Neural cell (in vitro differentiated cells): ENCODE measurements around the gene MRPL58. TPM values are rescaled to one million over a fixed set of nuclear protein-coding genes. Genes with fewer than 3 reads are reported as not detected.

Experiments
- H2AFZ ChIP-seq: fragments of 200-600, 300-800 bp; sonication (generic), shearing (Covaris generic); 2 replicates; pipeline ENCODE4 v1.6.0; 2014; ENCODE audit warnings: low read depth, mild to moderate bottlenecking, antibody characterized with exemption, low read length, moderate library complexity
- H3F3A ChIP-seq: fragments of 200-600 bp; shearing (Covaris generic); 2 replicates; pipeline ENCODE4 v1.6.1; 2016; ENCODE audit warnings: mild to moderate bottlenecking, moderate library complexity, mixed read lengths, antibody characterized with exemption, low read length; ENCODE audit not compliant: insufficient read depth, poor library complexity, severe bottlenecking
- H3K27ac ChIP-seq: fragments of 200-600, 300-800 bp; sonication (generic), shearing (Covaris generic); 2 replicates; pipeline ENCODE4 v1.5.1; 2014; ENCODE audit warnings: mild to moderate bottlenecking, low read length, moderate library complexity
- H3K27me3 ChIP-seq: fragments of 300-800, 200-600 bp; sonication (generic), shearing (Covaris generic); 2 replicates; pipeline ENCODE4 v1.6.0; 2014; ENCODE audit warnings: mild to moderate bottlenecking, low read depth, low read length, moderate library complexity; ENCODE audit not compliant: insufficient read depth
- H3K36me3 ChIP-seq: fragments of 300-800, 200-600 bp; sonication (generic), shearing (Covaris generic); 2 replicates; pipeline ENCODE4 v1.5.1; 2014; ENCODE audit warnings: mild to moderate bottlenecking, antibody characterized with exemption, low read length, moderate library complexity; ENCODE audit not compliant: insufficient read depth
- H3K4me2 ChIP-seq: fragments of 300-800, 200-600 bp; sonication (generic), shearing (Covaris generic); 2 replicates; pipeline ENCODE4 v1.6.0; 2014; ENCODE audit warnings: mild to moderate bottlenecking, low read length
- H3K4me3 ChIP-seq: fragments of 300-800, 200-600 bp; sonication (generic), shearing (Covaris generic); 2 replicates; pipeline ENCODE4 v1.5.1; 2014; ENCODE audit warnings: mild to moderate bottlenecking, low read length, moderate library complexity
- H3K79me2 ChIP-seq: fragments of 200-600 bp; shearing (Covaris generic); replicated peaks from 2 replicates; pipeline ENCODE4 v1.6.0; 2014; ENCODE audit warnings: mild to moderate bottlenecking, low read length, moderate library complexity; ENCODE audit not compliant: insufficient read depth
- H3K9ac ChIP-seq: fragments of 300-800, 200-600 bp; sonication (generic), shearing (Covaris generic); 2 replicates; pipeline ENCODE4 v1.6.1; 2016; ENCODE audit warnings: mild to moderate bottlenecking, low read length, mixed read lengths
- H3K9me2 ChIP-seq: fragments of 200-600 bp; shearing (Covaris generic); 2 replicates; pipeline ENCODE4 v1.6.1; 2016; ENCODE audit warnings: mild to moderate bottlenecking, low read length, mixed read lengths; ENCODE audit not compliant: insufficient read depth
- H3K9me3 ChIP-seq: fragments of 200-600, 300-800 bp; sonication (generic), shearing (Covaris generic); 2 replicates; pipeline ENCODE4 v1.6.1; 2016; ENCODE audit warnings: mild to moderate bottlenecking, mixed run types, low read length, moderate library complexity, mixed read lengths
- H4K20me1 ChIP-seq: fragments of 200-600 bp; shearing (Covaris generic); 2 replicates; pipeline ENCODE4 v1.6.1; 2016; ENCODE audit warnings: mild to moderate bottlenecking, mixed run types; ENCODE audit not compliant: insufficient read depth
- EP300 ChIP-seq: fragments of 450-650 bp; conservative IDR thresholded peaks from 2 replicates; pipeline ENCODE4 v1.6.1; 2014; ENCODE audit warnings: antibody characterized with exemption, mild to moderate bottlenecking, moderate library complexity; ENCODE audit not compliant: poor library complexity, severe bottlenecking
- EZH2 ChIP-seq: fragments of 200-600, 300-800 bp; shearing (Covaris generic), sonication (generic); IDR thresholded peaks from 2 replicates; pipeline ENCODE4 v1.6.1; 2014; ENCODE audit warnings: antibody characterized with exemption, low read length, borderline replicate concordance, mild to moderate bottlenecking; ENCODE audit not compliant: insufficient read depth, poor library complexity, severe bottlenecking
- MXI1 ChIP-seq: fragments of 450-650 bp; conservative IDR thresholded peaks from 2 replicates; pipeline ENCODE4 v1.6.1; 2014; ENCODE audit warnings: antibody characterized with exemption, mild to moderate bottlenecking; ENCODE audit not compliant: poor library complexity, severe bottlenecking
- POLR2AphosphoS5 ChIP-seq: IDR thresholded peaks from 2 replicates; pipeline ENCODE4 v1.6.1; 2012
- RAD21 ChIP-seq: fragments of 450-650 bp; conservative IDR thresholded peaks from 2 replicates; pipeline ENCODE4 v1.6.1; 2014; ENCODE audit warnings: antibody characterized with exemption, mild to moderate bottlenecking, moderate library complexity
- SMC3 ChIP-seq: fragments of 450-650 bp; conservative IDR thresholded peaks from 2 replicates; pipeline ENCODE4 v1.6.1; 2014; ENCODE audit warnings: antibody characterized with exemption, mild to moderate bottlenecking, moderate library complexity; ENCODE audit not compliant: poor library complexity
- TAF1 ChIP-seq: IDR thresholded peaks from 2 replicates; pipeline ENCODE4 v1.6.1; 2012; ENCODE audit warnings: low read depth
- polyA plus RNA-seq: library from polyadenylated mRNA; depleted of rRNA; stranded (reverse); fragments of >200 nt; gene quantifications from 2 replicates; pipeline ENCODE4 v1.2.3, GENCODE V29; 2014
- TF ChIP-seq, protein P1 (sequence below): IDR thresholded peaks from 2 replicates; pipeline ENCODE4 v1.6.1; 2012; ENCODE audit warnings: borderline replicate concordance
- TF ChIP-seq, protein P2 (sequence below): fragments of 450-650 bp; IDR thresholded peaks from 2 replicates; pipeline ENCODE4 v1.5.1; 2014; ENCODE audit warnings: antibody characterized with exemption, mild to moderate bottlenecking, moderate library complexity; ENCODE audit not compliant: poor library complexity, severe bottlenecking

Gene MRPL58
- polyA plus RNA-seq, 1 donor from 2014 or later, result 47.4 TPM

DNA sequence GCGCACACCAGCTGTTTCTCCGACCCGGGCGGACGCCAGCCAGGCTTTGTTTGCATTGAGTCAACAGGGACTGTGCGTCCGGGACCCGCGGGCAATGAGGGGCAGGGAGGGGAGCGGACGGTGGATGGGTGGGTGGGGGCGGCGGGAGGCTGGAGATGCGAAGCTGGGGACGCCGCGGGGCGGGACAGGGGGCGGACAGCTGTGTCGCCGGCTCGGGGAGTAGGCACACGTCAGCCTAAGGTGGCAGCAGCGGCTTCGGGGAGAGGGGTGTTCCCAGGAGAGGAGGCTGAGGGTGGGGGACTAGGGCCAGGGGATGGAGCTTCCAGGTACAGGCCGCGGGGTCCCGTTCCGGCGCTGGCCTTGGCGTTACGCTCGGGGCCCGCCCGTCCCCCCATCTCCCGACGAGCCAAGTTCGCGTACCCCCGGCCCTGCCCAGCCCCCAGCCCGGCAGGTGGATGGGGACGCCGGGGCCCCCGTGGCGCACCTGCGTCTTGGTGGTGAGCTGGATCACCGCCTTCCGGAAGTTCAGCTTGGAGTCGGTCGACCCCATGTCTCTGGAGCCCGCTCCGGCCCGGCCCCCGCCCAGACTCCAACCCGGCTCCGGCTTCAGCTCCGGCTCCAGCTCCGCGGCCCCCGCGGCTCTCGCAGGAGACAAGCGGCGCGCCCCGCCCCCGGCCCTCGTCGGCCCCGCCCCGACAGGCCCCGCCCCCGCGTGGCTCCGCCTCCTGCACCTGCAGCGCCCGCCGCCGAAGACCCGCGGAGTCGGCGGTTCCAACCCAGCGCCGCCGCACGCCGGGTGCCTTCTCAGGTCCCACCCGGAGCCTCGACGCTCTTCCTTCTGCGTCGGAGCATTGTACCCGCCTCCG, 40.1 kb upstream of the MRPL58 start, which contains the start of gene HID1:
TSS of gene HID1 (minus strand) at position 653 of the 866 bp plus-strand sequence. CDS start at position 550, 103 bp downstream.
- H3K9me3 ChIP-seq, result no peaks in the 10 kb centered on the region
- no peak for TF ChIP-seq EZH2
- TF ChIP-seq POLR2AphosphoS5, result peak; percentile 63
- TF ChIP-seq, protein P1, sequence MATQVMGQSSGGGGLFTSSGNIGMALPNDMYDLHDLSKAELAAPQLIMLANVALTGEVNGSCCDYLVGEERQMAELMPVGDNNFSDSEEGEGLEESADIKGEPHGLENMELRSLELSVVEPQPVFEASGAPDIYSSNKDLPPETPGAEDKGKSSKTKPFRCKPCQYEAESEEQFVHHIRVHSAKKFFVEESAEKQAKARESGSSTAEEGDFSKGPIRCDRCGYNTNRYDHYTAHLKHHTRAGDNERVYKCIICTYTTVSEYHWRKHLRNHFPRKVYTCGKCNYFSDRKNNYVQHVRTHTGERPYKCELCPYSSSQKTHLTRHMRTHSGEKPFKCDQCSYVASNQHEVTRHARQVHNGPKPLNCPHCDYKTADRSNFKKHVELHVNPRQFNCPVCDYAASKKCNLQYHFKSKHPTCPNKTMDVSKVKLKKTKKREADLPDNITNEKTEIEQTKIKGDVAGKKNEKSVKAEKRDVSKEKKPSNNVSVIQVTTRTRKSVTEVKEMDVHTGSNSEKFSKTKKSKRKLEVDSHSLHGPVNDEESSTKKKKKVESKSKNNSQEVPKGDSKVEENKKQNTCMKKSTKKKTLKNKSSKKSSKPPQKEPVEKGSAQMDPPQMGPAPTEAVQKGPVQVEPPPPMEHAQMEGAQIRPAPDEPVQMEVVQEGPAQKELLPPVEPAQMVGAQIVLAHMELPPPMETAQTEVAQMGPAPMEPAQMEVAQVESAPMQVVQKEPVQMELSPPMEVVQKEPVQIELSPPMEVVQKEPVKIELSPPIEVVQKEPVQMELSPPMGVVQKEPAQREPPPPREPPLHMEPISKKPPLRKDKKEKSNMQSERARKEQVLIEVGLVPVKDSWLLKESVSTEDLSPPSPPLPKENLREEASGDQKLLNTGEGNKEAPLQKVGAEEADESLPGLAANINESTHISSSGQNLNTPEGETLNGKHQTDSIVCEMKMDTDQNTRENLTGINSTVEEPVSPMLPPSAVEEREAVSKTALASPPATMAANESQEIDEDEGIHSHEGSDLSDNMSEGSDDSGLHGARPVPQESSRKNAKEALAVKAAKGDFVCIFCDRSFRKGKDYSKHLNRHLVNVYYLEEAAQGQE, result peak; percentile 20
- no peaks in the 10 kb centered on the region for H3F3A ChIP-seq
- H4K20me1 ChIP-seq, result no peaks in the 10 kb centered on the region
- H3K4me2 ChIP-seq, result peak within 1 kb of the TSS; percentile 81
- H3K9me2 ChIP-seq, result no peaks in the 10 kb centered on the region
- H2AFZ ChIP-seq, result peak within 1 kb of the TSS; percentile 65
- peak within 1 kb of the TSS; percentile 96 for H3K4me3 ChIP-seq
- H3K79me2 ChIP-seq, result peaks cover 5% of the 10 kb centered on the region
- H3K27me3 ChIP-seq, result peaks cover 8% of the 10 kb centered on the region
- H3K27ac ChIP-seq, result peak within 1 kb of the TSS; percentile 47
- H3K9ac ChIP-seq, result peak within 1 kb of the TSS; percentile 83
- H3K36me3 ChIP-seq, result no peaks in the 10 kb centered on the region

DNA sequence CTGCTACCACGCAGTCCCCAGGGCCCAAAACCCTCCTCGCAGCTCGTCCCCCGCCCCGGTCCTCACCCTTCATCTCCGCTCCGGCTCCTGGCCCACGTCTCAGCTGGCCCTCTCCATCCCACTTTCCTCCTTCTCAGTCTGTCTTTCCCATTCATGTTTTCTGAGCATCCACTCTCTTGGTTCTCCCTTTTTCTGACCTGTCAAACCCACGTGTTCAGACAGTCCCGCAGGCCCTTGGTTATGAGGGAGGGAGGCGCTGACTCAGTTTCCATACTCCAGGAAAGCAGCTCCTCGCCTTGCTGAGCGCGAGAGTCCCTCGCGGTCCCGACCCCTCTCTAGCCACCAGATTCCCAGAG, 39.5 kb upstream of the MRPL58 start:
- Histone ChIP-seq H3K27ac (peak overlapping the region; percentile 5), H3K4me2 (peak overlapping the region; percentile 65), H2AFZ (peak overlapping the region; percentile 40), H3K4me3 (peak overlapping the region; percentile 96), H4K20me1 (no peaks in the 10 kb centered on the region), H3K9ac (peak overlapping the region; percentile 83), H3K79me2 (peaks cover 5% of the 10 kb centered on the region), H3K9me2 (no peaks in the 10 kb centered on the region), H3K36me3 (no peaks in the 10 kb centered on the region), H3K9me3 (no peaks in the 10 kb centered on the region), H3K27me3 (peaks cover 8% of the 10 kb centered on the region), H3F3A (no peaks in the 10 kb centered on the region)
- TF ChIP-seq, protein P1, result no peak
- TF ChIP-seq EZH2, result no peak
- TF ChIP-seq, protein P2, sequence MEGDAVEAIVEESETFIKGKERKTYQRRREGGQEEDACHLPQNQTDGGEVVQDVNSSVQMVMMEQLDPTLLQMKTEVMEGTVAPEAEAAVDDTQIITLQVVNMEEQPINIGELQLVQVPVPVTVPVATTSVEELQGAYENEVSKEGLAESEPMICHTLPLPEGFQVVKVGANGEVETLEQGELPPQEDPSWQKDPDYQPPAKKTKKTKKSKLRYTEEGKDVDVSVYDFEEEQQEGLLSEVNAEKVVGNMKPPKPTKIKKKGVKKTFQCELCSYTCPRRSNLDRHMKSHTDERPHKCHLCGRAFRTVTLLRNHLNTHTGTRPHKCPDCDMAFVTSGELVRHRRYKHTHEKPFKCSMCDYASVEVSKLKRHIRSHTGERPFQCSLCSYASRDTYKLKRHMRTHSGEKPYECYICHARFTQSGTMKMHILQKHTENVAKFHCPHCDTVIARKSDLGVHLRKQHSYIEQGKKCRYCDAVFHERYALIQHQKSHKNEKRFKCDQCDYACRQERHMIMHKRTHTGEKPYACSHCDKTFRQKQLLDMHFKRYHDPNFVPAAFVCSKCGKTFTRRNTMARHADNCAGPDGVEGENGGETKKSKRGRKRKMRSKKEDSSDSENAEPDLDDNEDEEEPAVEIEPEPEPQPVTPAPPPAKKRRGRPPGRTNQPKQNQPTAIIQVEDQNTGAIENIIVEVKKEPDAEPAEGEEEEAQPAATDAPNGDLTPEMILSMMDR, result no peak
- no peak for TF ChIP-seq TAF1
- TF ChIP-seq EP300, result no peak
- no peak for TF ChIP-seq POLR2AphosphoS5
- no peak for TF ChIP-seq MXI1
- TF ChIP-seq RAD21, result no peak
- TF ChIP-seq SMC3, result no peak
